Activated naive CD4-positive, alpha-beta T cell treated with anti-CD3 and anti-CD28 coated beads, Interleukin-2, amount 50 U/mL, for 24 hours (primary cell): ENCODE data around the gene CRY2.
"Not testable (repeated sequence)": the region's sequence is repeated elsewhere in the genome, so short reads cannot be mapped to it uniquely, and the experiment has no call there.

Experiments
- H3K27ac Mint-ChIP-seq: one replicate; pipeline ENCODE4 v1.8.0; 2021; ENCODE audit warnings: mild to moderate bottlenecking, mixed read lengths
- H3K27me3 Mint-ChIP-seq: one replicate; pipeline ENCODE4 v1.8.0; 2021; ENCODE audit warnings: mixed read lengths
- H3K36me3 Mint-ChIP-seq: one replicate; pipeline ENCODE4 v1.8.0; 2021; ENCODE audit warnings: mixed read lengths
- H3K4me1 Mint-ChIP-seq: one replicate; pipeline ENCODE4 v1.8.0; 2021; ENCODE audit warnings: mixed read lengths
- H3K4me3 Mint-ChIP-seq: one replicate; pipeline ENCODE4 v1.8.0; 2021; ENCODE audit warnings: mild to moderate bottlenecking, mixed read lengths
- H3K9me3 Mint-ChIP-seq: one replicate; pipeline ENCODE4 v1.8.0; 2021; ENCODE audit warnings: mixed read lengths

CRY2 gene

GRCh38 chr11:45808427-45808826 is 38.8 kb upstream of the CRY2 start:
- H3K9me3 Mint-ChIP-seq, H3K27me3 Mint-ChIP-seq, H3K36me3 Mint-ChIP-seq: not testable (repeated sequence)
- peaks cover 41% of the 10 kb centered on the region for H3K4me1 Mint-ChIP-seq
- H3K27ac Mint-ChIP-seq: peak overlapping the region; percentile 76
- peak overlapping the region; percentile 44 for H3K4me3 Mint-ChIP-seq

- H3K4me3 Mint-ChIP-seq: no peak overlapping the region
- peaks cover 41% of the 10 kb centered on the region for H3K4me1 Mint-ChIP-seq
- H3K9me3 Mint-ChIP-seq: no peaks in the 10 kb centered on the region
- no peaks in the 10 kb centered on the region for H3K27me3 Mint-ChIP-seq
- H3K36me3 Mint-ChIP-seq: peaks cover 2% of the 10 kb centered on the region
- H3K27ac Mint-ChIP-seq: peak overlapping the region; percentile 84
These were observed 37.5 kb upstream of the CRY2 start for GRCh38 chr11:45809456-45810395.

GRCh38 chr11:45810431-45811108 is 36.7 kb upstream of the CRY2 start:
- Mint-ChIP-seq H3K36me3 (peaks cover 2% of the 10 kb centered on the region), H3K27ac (no peak overlapping the region), H3K4me3 (no peak overlapping the region), H3K4me1 (peaks cover 41% of the 10 kb centered on the region), H3K27me3 (no peaks in the 10 kb centered on the region), H3K9me3 (no peaks in the 10 kb centered on the region)

- peaks cover 38% of the 10 kb centered on the region for H3K4me1 Mint-ChIP-seq
- H3K27me3 Mint-ChIP-seq: no peaks in the 10 kb centered on the region
- no peak overlapping the region for H3K27ac Mint-ChIP-seq
- no peak overlapping the region for H3K4me3 Mint-ChIP-seq
- H3K36me3 Mint-ChIP-seq: peaks cover 2% of the 10 kb centered on the region
- H3K9me3 Mint-ChIP-seq: no peaks in the 10 kb centered on the region
These were observed 36.2 kb upstream of the CRY2 start for GRCh38 chr11:45811109-45811435.

- H3K9me3 Mint-ChIP-seq: no peaks in the 10 kb centered on the region
- no peak overlapping the region for H3K27ac Mint-ChIP-seq
- peaks cover 2% of the 10 kb centered on the region for H3K36me3 Mint-ChIP-seq
- H3K4me1 Mint-ChIP-seq: peaks cover 32% of the 10 kb centered on the region
- H3K27me3 Mint-ChIP-seq: no peaks in the 10 kb centered on the region
- no peak overlapping the region for H3K4me3 Mint-ChIP-seq
These were observed 35.5 kb upstream of the CRY2 start for GRCh38 chr11:45811571-45812290.

- Mint-ChIP-seq H3K27me3 (peaks cover 3% of the 10 kb centered on the region), H3K36me3 (peaks cover 2% of the 10 kb centered on the region), H3K27ac (no peak overlapping the region), H3K4me1 (peaks cover 21% of the 10 kb centered on the region), H3K4me3 (no peak overlapping the region), H3K9me3 (no peaks in the 10 kb centered on the region)
These were observed 34.4 kb upstream of the CRY2 start for GRCh38 chr11:45812581-45813548.

GRCh38 chr11:45815747-45816146 is 31.5 kb upstream of the CRY2 start:
- Mint-ChIP-seq H3K9me3 (no peaks in the 10 kb centered on the region), H3K27me3 (peaks cover 3% of the 10 kb centered on the region), H3K27ac (no peak overlapping the region), H3K4me3 (no peak overlapping the region), H3K4me1 (no peaks in the 10 kb centered on the region), H3K36me3 (no peaks in the 10 kb centered on the region)

GRCh38 chr11:45816614-45817013 is 30.7 kb upstream of the CRY2 start:
- Mint-ChIP-seq H3K36me3 (no peaks in the 10 kb centered on the region), H3K27me3 (peaks cover 3% of the 10 kb centered on the region), H3K27ac (no peak overlapping the region), H3K9me3 (no peaks in the 10 kb centered on the region), H3K4me1 (no peaks in the 10 kb centered on the region), H3K4me3 (no peak overlapping the region)

- H3K27ac Mint-ChIP-seq: no peak overlapping the region
- no peaks in the 10 kb centered on the region for H3K9me3 Mint-ChIP-seq
- peaks cover 3% of the 10 kb centered on the region for H3K27me3 Mint-ChIP-seq
- H3K4me3 Mint-ChIP-seq: no peak overlapping the region
- H3K36me3 Mint-ChIP-seq: no peaks in the 10 kb centered on the region
- H3K4me1 Mint-ChIP-seq: no peaks in the 10 kb centered on the region
These were observed 30.1 kb upstream of the CRY2 start for GRCh38 chr11:45817191-45817590.

GRCh38 chr11:45818961-45819605 is 28.2 kb upstream of the CRY2 start:
- H3K4me3 Mint-ChIP-seq: no peak overlapping the region
- no peaks in the 10 kb centered on the region for H3K36me3 Mint-ChIP-seq
- H3K4me1 Mint-ChIP-seq: no peaks in the 10 kb centered on the region
- H3K27me3 Mint-ChIP-seq: peaks cover 3% of the 10 kb centered on the region
- no peak overlapping the region for H3K27ac Mint-ChIP-seq
- H3K9me3 Mint-ChIP-seq: no peaks in the 10 kb centered on the region

GRCh38 chr11:45820211-45820857 is 26.9 kb upstream of the CRY2 start:
- Mint-ChIP-seq H3K4me1 (no peaks in the 10 kb centered on the region), H3K36me3 (no peaks in the 10 kb centered on the region), H3K27ac (no peak overlapping the region), H3K27me3 (peaks cover 3% of the 10 kb centered on the region), H3K9me3 (no peaks in the 10 kb centered on the region), H3K4me3 (no peak overlapping the region)

GRCh38 chr11:45826492-45826891 is 20.8 kb upstream of the CRY2 start:
- not testable (repeated sequence) for H3K4me1 Mint-ChIP-seq, H3K27me3 Mint-ChIP-seq, H3K4me3 Mint-ChIP-seq, H3K9me3 Mint-ChIP-seq, H3K36me3 Mint-ChIP-seq, H3K27ac Mint-ChIP-seq

GRCh38 chr11:45827123-45827522 is 20.2 kb upstream of the CRY2 start:
- H3K27me3 Mint-ChIP-seq: no peaks in the 10 kb centered on the region
- no peaks in the 10 kb centered on the region for H3K9me3 Mint-ChIP-seq
- H3K4me1 Mint-ChIP-seq: no peaks in the 10 kb centered on the region
- no peak overlapping the region for H3K4me3 Mint-ChIP-seq
- no peak overlapping the region for H3K27ac Mint-ChIP-seq
- H3K36me3 Mint-ChIP-seq: no peaks in the 10 kb centered on the region

- no peak overlapping the region for H3K27ac Mint-ChIP-seq
- peaks cover 5% of the 10 kb centered on the region for H3K4me1 Mint-ChIP-seq
- H3K36me3 Mint-ChIP-seq: no peaks in the 10 kb centered on the region
- H3K27me3 Mint-ChIP-seq: no peaks in the 10 kb centered on the region
- H3K4me3 Mint-ChIP-seq: no peak overlapping the region
- no peaks in the 10 kb centered on the region for H3K9me3 Mint-ChIP-seq
These were observed 18.3 kb upstream of the CRY2 start for GRCh38 chr11:45828996-45829395.
